Activated T-helper 17 cell treated with anti-CD3 and anti-CD28 coated beads, Interleukin-2, amount 50 U/mL, for 72 hours (primary cell): Measurements from ENCODE around the gene VPS4B. TPM values are rescaled to one million over a fixed set of nuclear protein-coding genes. Genes with fewer than 3 reads are reported as not detected.
A peak's percentile ranks its signal among the peaks of the same experiment; 100 is the strongest.

ENCODE experiments used
- ATAC-seq: fragments of 150-1000 bp; cut with Tn5 transposase; replicated peaks from 2 replicates; pipeline ENCODE4 v1.10.0; 2021; ENCODE audit warnings: mild to moderate bottlenecking, moderate library complexity
- H3K27ac Mint-ChIP-seq: one replicate; pipeline ENCODE4 v1.8.0; 2022; ENCODE audit warnings: mixed read lengths
- H3K27me3 Mint-ChIP-seq: one replicate; pipeline ENCODE4 v1.8.0; 2022; ENCODE audit warnings: mixed read lengths
- H3K36me3 Mint-ChIP-seq: one replicate; pipeline ENCODE4 v1.8.0; 2022; ENCODE audit warnings: low read depth, mild to moderate bottlenecking, mixed read lengths
- H3K4me1 Mint-ChIP-seq: one replicate; pipeline ENCODE4 v1.8.0; 2022; ENCODE audit warnings: mixed read lengths
- H3K4me3 Mint-ChIP-seq: one replicate; pipeline ENCODE4 v1.8.0; 2022; ENCODE audit warnings: mild to moderate bottlenecking, mixed read lengths
- H3K9me3 Mint-ChIP-seq: one replicate; pipeline ENCODE4 v1.8.0; 2022; ENCODE audit warnings: mixed read lengths
- total RNA-seq, 2 donors: library from RNA; stranded (reverse); gene quantifications; one replicate each; pipeline ENCODE4 v1.2.3, GENCODE V29; 2022

VPS4B gene
- total RNA-seq, 2 donors from 2014 or later: 63.8 to 72.3 TPM

- Mint-ChIP-seq H3K9me3 (no peaks in the 10 kb centered on the region), H3K4me3 (no peak overlapping the region), H3K27me3 (no peaks in the 10 kb centered on the region), H3K27ac (no peak overlapping the region), H3K4me1 (no peaks in the 10 kb centered on the region), H3K36me3 (no peaks in the 10 kb centered on the region)
- peak; percentile 48 for ATAC-seq
These were observed 22.3 kb upstream of the VPS4B start for GRCh38 chr18:63444580-63444979.

GRCh38 chr18:63443829-63444228, 21.6 kb upstream of the VPS4B start:
- Mint-ChIP-seq H3K4me1 (no peaks in the 10 kb centered on the region), H3K4me3 (no peak overlapping the region), H3K27me3 (no peaks in the 10 kb centered on the region), H3K27ac (no peak overlapping the region), H3K9me3 (no peaks in the 10 kb centered on the region), H3K36me3 (no peaks in the 10 kb centered on the region)
- peak; percentile 44 for ATAC-seq

- H3K27me3 Mint-ChIP-seq: peaks cover 3% of the 10 kb centered on the region
- no peak overlapping the region for H3K4me3 Mint-ChIP-seq
- no peak for ATAC-seq
- no peaks in the 10 kb centered on the region for H3K4me1 Mint-ChIP-seq
- no peaks in the 10 kb centered on the region for H3K36me3 Mint-ChIP-seq
- H3K9me3 Mint-ChIP-seq: no peaks in the 10 kb centered on the region
- no peak overlapping the region for H3K27ac Mint-ChIP-seq
These were observed 18.6 kb upstream of the VPS4B start for GRCh38 chr18:63440881-63441280.

GRCh38 chr18:63440219-63440618, 17.9 kb upstream of the VPS4B start:
- Mint-ChIP-seq H3K27ac (no peak overlapping the region), H3K36me3 (no peaks in the 10 kb centered on the region), H3K4me1 (no peaks in the 10 kb centered on the region), H3K4me3 (no peak overlapping the region), H3K9me3 (no peaks in the 10 kb centered on the region), H3K27me3 (peaks cover 3% of the 10 kb centered on the region)
- ATAC-seq: no peak

GRCh38 chr18:63439334-63439733, 17.1 kb upstream of the VPS4B start:
- no peaks in the 10 kb centered on the region for H3K36me3 Mint-ChIP-seq

GRCh38 chr18:63438181-63438580, 15.9 kb upstream of the VPS4B start:
- no peaks in the 10 kb centered on the region for H3K4me1 Mint-ChIP-seq
- H3K4me3 Mint-ChIP-seq: no peak overlapping the region
- peaks cover 3% of the 10 kb centered on the region for H3K27me3 Mint-ChIP-seq
- H3K9me3 Mint-ChIP-seq: no peaks in the 10 kb centered on the region
- no peaks in the 10 kb centered on the region for H3K36me3 Mint-ChIP-seq
- no peak for ATAC-seq
- no peak overlapping the region for H3K27ac Mint-ChIP-seq

More at GRCh38 chr18:63439334-63439733, 17.1 kb upstream of the VPS4B start:
- no peaks in the 10 kb centered on the region for H3K9me3 Mint-ChIP-seq
- ATAC-seq: peak; percentile 61
- H3K4me1 Mint-ChIP-seq: no peaks in the 10 kb centered on the region
- H3K27ac Mint-ChIP-seq: peak overlapping the region; percentile 7
- H3K4me3 Mint-ChIP-seq: no peak overlapping the region
- peaks cover 3% of the 10 kb centered on the region for H3K27me3 Mint-ChIP-seq

GRCh38 chr18:63433334-63433866, 11.1 kb upstream of the VPS4B start:
- ATAC-seq: no peak
- Mint-ChIP-seq H3K27me3 (peaks cover 20% of the 10 kb centered on the region), H3K9me3 (no peaks in the 10 kb centered on the region)

GRCh38 chr18:63431180-63431579, 8.9 kb upstream of the VPS4B start:
- no peak overlapping the region for H3K27ac Mint-ChIP-seq
- no peak for ATAC-seq
- no peaks in the 10 kb centered on the region for H3K4me1 Mint-ChIP-seq
- peaks cover 20% of the 10 kb centered on the region for H3K27me3 Mint-ChIP-seq
- no peaks in the 10 kb centered on the region for H3K36me3 Mint-ChIP-seq
- no peak overlapping the region for H3K4me3 Mint-ChIP-seq
- H3K9me3 Mint-ChIP-seq: no peaks in the 10 kb centered on the region

More at GRCh38 chr18:63433334-63433866, 11.1 kb upstream of the VPS4B start:
- Mint-ChIP-seq H3K4me1 (no peaks in the 10 kb centered on the region), H3K27ac (no peak overlapping the region), H3K4me3 (no peak overlapping the region), H3K36me3 (no peaks in the 10 kb centered on the region)

- H3K36me3 Mint-ChIP-seq: no peaks in the 10 kb centered on the region
These were observed 8.2 kb upstream of the VPS4B start for GRCh38 chr18:63430526-63430925.

GRCh38 chr18:63427558-63427957, 5.3 kb upstream of the VPS4B start:
- peaks cover 8% of the 10 kb centered on the region for H3K4me1 Mint-ChIP-seq
- no peak overlapping the region for H3K4me3 Mint-ChIP-seq
- peaks cover 6% of the 10 kb centered on the region for H3K36me3 Mint-ChIP-seq
- H3K27ac Mint-ChIP-seq: peak overlapping the region; percentile 33
- peaks cover 16% of the 10 kb centered on the region for H3K27me3 Mint-ChIP-seq
- peak; percentile 76 for ATAC-seq
- no peaks in the 10 kb centered on the region for H3K9me3 Mint-ChIP-seq

More at GRCh38 chr18:63430526-63430925, 8.2 kb upstream of the VPS4B start:
- Mint-ChIP-seq H3K27ac (no peak overlapping the region), H3K27me3 (peaks cover 20% of the 10 kb centered on the region), H3K4me1 (no peaks in the 10 kb centered on the region), H3K9me3 (no peaks in the 10 kb centered on the region), H3K4me3 (no peak overlapping the region)
- ATAC-seq: no peak

GRCh38 chr18:63422864-63423304, 608 bp upstream of the VPS4B start:
- peak; percentile 55 for ATAC-seq
- Mint-ChIP-seq H3K27me3 (peaks cover 3% of the 10 kb centered on the region), H3K9me3 (no peaks in the 10 kb centered on the region), H3K4me3 (peak overlapping the region; percentile 89), H3K27ac (peak overlapping the region; percentile 97), H3K4me1 (peaks cover 8% of the 10 kb centered on the region), H3K36me3 (peaks cover 6% of the 10 kb centered on the region)

- H3K36me3 Mint-ChIP-seq: peaks cover 6% of the 10 kb centered on the region
- no peak for ATAC-seq
- peak overlapping the region; percentile 89 for H3K4me3 Mint-ChIP-seq
- peak overlapping the region; percentile 97 for H3K27ac Mint-ChIP-seq
- peaks cover 8% of the 10 kb centered on the region for H3K4me1 Mint-ChIP-seq
- H3K9me3 Mint-ChIP-seq: no peaks in the 10 kb centered on the region
- H3K27me3 Mint-ChIP-seq: no peaks in the 10 kb centered on the region
These were observed 762 bp downstream of the VPS4B start for GRCh38 chr18:63421514-63421913.

GRCh38 chr18:63412953-63413352, 9.3 kb downstream of the VPS4B start:
- H3K27ac Mint-ChIP-seq: peak overlapping the region; percentile 72

GRCh38 chr18:63410792-63411191, 11.5 kb downstream of the VPS4B start:
- peak; percentile 81 for ATAC-seq
- H3K4me3 Mint-ChIP-seq: peak overlapping the region; percentile 64
- peaks cover 36% of the 10 kb centered on the region for H3K4me1 Mint-ChIP-seq

More at GRCh38 chr18:63412953-63413352, 9.3 kb downstream of the VPS4B start:
- H3K4me1 Mint-ChIP-seq: peaks cover 36% of the 10 kb centered on the region
- no peaks in the 10 kb centered on the region for H3K9me3 Mint-ChIP-seq
- ATAC-seq: no peak
- peaks cover 56% of the 10 kb centered on the region for H3K36me3 Mint-ChIP-seq
- no peak overlapping the region for H3K4me3 Mint-ChIP-seq
- H3K27me3 Mint-ChIP-seq: no peaks in the 10 kb centered on the region

GRCh38 chr18:63409301-63409700, 13.0 kb downstream of the VPS4B start:
- H3K36me3 Mint-ChIP-seq: peaks cover 90% of the 10 kb centered on the region
- H3K4me1 Mint-ChIP-seq: peaks cover 36% of the 10 kb centered on the region
- H3K9me3 Mint-ChIP-seq: no peaks in the 10 kb centered on the region
- peak; percentile 83 for ATAC-seq
- H3K27me3 Mint-ChIP-seq: no peaks in the 10 kb centered on the region
- H3K4me3 Mint-ChIP-seq: peak overlapping the region; percentile 64
- peak overlapping the region; percentile 69 for H3K27ac Mint-ChIP-seq

More at GRCh38 chr18:63410792-63411191, 11.5 kb downstream of the VPS4B start:
- Mint-ChIP-seq H3K27me3 (no peaks in the 10 kb centered on the region), H3K27ac (peak overlapping the region; percentile 69), H3K9me3 (no peaks in the 10 kb centered on the region), H3K36me3 (peaks cover 77% of the 10 kb centered on the region)
